Vagina (tissue), 2 donors: ENCODE data around the gene TAPBPL.

Experiments
- POLR2A ChIP-seq, 2 donors: fragments of 450-650 bp; IDR thresholded peaks; one replicate each; pipeline ENCODE4 v1.6.1; 2017; ENCODE audit warnings: antibody characterized with exemption in 2 of 2, mild to moderate bottlenecking in 2 of 2, moderate library complexity in 2 of 2
- POLR2AphosphoS5 ChIP-seq, 2 donors: sonication (generic); formaldehyde crosslinking; IDR thresholded peaks; one replicate each; pipeline ENCODE4 v1.9.0; 2017; ENCODE audit warnings: antibody characterized with exemption in 2 of 2, mild to moderate bottlenecking in 2 of 2, low read depth in 1 of 2; ENCODE audit not compliant: insufficient read depth in 1 of 2
- TF ChIP-seq, protein P1 (sequence below), 3 experiments: fragments of 450-650 bp in 2 of 3; fragments of 200-600 bp in 1 of 3; sonication (generic) in 1 of 3; IDR thresholded peaks; one replicate each; pipeline ENCODE4 v1.5.1; 2017 to 2019; ENCODE audit warnings: antibody characterized with exemption in 3 of 3, mild to moderate bottlenecking in 2 of 3, moderate library complexity in 2 of 3

DNA sequence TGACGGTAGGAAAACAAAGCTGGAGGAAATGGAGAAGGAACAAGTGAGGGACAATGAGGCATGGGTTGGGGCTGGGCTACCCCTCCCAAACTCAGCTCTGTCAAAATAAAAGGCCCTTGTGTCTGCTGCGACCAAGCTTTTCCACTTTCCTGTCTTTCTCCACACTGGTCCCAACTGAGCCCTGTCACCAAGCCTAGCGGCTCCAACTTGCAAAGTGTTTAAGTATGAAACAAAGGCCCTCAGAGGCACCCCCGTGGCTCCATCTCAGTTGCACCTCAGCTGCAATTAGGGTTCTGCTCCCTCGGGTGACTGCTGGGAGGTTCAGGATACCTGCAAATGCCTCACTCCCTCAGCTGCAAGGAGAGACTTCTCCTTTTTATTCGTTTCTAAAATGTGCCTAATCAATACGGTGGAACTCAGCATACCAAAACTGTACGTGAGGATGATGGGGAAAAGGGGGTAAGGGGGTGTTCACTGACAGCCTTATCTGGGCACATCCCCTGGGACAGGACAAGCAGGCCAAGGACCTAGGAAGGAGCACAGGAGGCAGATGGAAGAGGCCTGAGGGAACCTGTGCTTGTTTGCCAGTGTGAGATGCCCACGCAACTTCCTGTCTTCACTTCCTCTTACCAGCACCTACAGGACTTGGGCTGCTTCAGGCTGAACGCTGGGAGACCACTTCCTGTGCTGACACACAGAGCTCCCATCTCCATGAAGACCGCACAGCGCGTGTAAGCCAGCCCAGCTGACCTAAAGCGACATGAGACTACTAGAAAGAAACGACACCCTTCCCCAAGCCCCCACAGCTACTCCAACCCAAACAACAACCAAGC lies 9.8 kb downstream of the TAPBPL start:
- TF ChIP-seq POLR2A (IDR thresholded peaks at IDR 0.05) = no peak
- TF ChIP-seq, protein P1, sequence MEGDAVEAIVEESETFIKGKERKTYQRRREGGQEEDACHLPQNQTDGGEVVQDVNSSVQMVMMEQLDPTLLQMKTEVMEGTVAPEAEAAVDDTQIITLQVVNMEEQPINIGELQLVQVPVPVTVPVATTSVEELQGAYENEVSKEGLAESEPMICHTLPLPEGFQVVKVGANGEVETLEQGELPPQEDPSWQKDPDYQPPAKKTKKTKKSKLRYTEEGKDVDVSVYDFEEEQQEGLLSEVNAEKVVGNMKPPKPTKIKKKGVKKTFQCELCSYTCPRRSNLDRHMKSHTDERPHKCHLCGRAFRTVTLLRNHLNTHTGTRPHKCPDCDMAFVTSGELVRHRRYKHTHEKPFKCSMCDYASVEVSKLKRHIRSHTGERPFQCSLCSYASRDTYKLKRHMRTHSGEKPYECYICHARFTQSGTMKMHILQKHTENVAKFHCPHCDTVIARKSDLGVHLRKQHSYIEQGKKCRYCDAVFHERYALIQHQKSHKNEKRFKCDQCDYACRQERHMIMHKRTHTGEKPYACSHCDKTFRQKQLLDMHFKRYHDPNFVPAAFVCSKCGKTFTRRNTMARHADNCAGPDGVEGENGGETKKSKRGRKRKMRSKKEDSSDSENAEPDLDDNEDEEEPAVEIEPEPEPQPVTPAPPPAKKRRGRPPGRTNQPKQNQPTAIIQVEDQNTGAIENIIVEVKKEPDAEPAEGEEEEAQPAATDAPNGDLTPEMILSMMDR (IDR thresholded peaks at IDR 0.05) = no peak
- TF ChIP-seq POLR2AphosphoS5 (IDR thresholded peaks at IDR 0.05; ENCODE audit: insufficient read depth in 1 of 2, low read depth in 1 of 2) = peak in 1 of 2 donors; percentile 26
